Epidermal melanocyte (primary cell): ENCODE measurements around the gene MARVELD1.
A peak's percentile ranks its signal among the peaks of the same experiment; 100 is the strongest.

Source experiments
- DNase-seq: peaks from one replicate; pipeline ENCODE4 v3.0.0; 2011; ENCODE audit warnings: low spot score; ENCODE audit not compliant: insufficient read length

MARVELD1 gene

GRCh38 chr10:97754726-97755125, 41.2 kb downstream of the MARVELD1 start:
- DNase-seq, result no peak

GRCh38 chr10:97755718-97756117, 42.2 kb downstream of the MARVELD1 start:
- DNase-seq, result no peak

GRCh38 chr10:97757471-97757870, 43.9 kb downstream of the MARVELD1 start:
- no peak for DNase-seq

GRCh38 chr10:97759158-97759887, 45.8 kb downstream of the MARVELD1 start:
- DNase-seq, result peak; percentile 91

GRCh38 chr10:97759946-97760345, 46.4 kb downstream of the MARVELD1 start:
- no peak for DNase-seq

- peak; percentile 80 for DNase-seq
These were observed 47.1 kb downstream of the MARVELD1 start for GRCh38 chr10:97760461-97761257.

- no peak for DNase-seq
These were observed 47.9 kb downstream of the MARVELD1 start for GRCh38 chr10:97761331-97761865.

GRCh38 chr10:97762056-97762455, 48.5 kb downstream of the MARVELD1 start:
- no peak for DNase-seq

GRCh38 chr10:97762816-97763215, 49.3 kb downstream of the MARVELD1 start:
- peak; percentile 66 for DNase-seq

GRCh38 chr10:97763411-97763810, 49.9 kb downstream of the MARVELD1 start:
- DNase-seq, result no peak

GRCh38 chr10:97763947-97764346, 50.4 kb downstream of the MARVELD1 start:
- DNase-seq, result no peak

GRCh38 chr10:97764519-97764931, 51.0 kb downstream of the MARVELD1 start:
- DNase-seq, result no peak

- DNase-seq, result no peak
These were observed 51.7 kb downstream of the MARVELD1 start for GRCh38 chr10:97765201-97765600.

- no peak for DNase-seq
These were observed 52.7 kb downstream of the MARVELD1 start for GRCh38 chr10:97766106-97766810.

GRCh38 chr10:97766996-97767924, 53.7 kb downstream of the MARVELD1 start:
- DNase-seq, result no peak
